Ovary (tissue), 3 donors: ENCODE data around the gene RNF133.
"Not testable (repeated sequence)": the region's sequence is repeated elsewhere in the genome, so short reads cannot be mapped to it uniquely, and the experiment has no call there.

ENCODE experiments used
- POLR2A ChIP-seq: fragments of 450-650 bp; IDR thresholded peaks from one replicate; pipeline ENCODE4 v1.6.1; 2017; ENCODE audit warnings: antibody characterized with exemption, mild to moderate bottlenecking, moderate library complexity
- TF ChIP-seq, protein P1 (sequence below), 3 donors: fragments of 450-650 bp in 2 of 3; fragments of 200-600 bp in 1 of 3; IDR thresholded peaks; one replicate each; pipeline versions ENCODE4 v1.5.1 to v1.8.0; 2016 to 2022; ENCODE audit warnings: antibody characterized with exemption in 3 of 3, mild to moderate bottlenecking in 1 of 3
- donor health status: DM: no; HTN: no; CAD: no.

- TF ChIP-seq, protein P1, sequence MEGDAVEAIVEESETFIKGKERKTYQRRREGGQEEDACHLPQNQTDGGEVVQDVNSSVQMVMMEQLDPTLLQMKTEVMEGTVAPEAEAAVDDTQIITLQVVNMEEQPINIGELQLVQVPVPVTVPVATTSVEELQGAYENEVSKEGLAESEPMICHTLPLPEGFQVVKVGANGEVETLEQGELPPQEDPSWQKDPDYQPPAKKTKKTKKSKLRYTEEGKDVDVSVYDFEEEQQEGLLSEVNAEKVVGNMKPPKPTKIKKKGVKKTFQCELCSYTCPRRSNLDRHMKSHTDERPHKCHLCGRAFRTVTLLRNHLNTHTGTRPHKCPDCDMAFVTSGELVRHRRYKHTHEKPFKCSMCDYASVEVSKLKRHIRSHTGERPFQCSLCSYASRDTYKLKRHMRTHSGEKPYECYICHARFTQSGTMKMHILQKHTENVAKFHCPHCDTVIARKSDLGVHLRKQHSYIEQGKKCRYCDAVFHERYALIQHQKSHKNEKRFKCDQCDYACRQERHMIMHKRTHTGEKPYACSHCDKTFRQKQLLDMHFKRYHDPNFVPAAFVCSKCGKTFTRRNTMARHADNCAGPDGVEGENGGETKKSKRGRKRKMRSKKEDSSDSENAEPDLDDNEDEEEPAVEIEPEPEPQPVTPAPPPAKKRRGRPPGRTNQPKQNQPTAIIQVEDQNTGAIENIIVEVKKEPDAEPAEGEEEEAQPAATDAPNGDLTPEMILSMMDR (IDR thresholded peaks at IDR 0.05): not testable (repeated sequence)
- not testable (repeated sequence) for TF ChIP-seq POLR2A
These were observed 19.6 kb downstream of the RNF133 start for GRCh38 chr7:122679269-122679709.
